GM19035 (cell line): Measurements from ENCODE around the gene DTNBP1.

ENCODE experiments used
- ATAC-seq: cut with Tn5 transposase; IDR thresholded peaks from one replicate; pipeline ENCODE4 v1.9.1; 2021; ENCODE audit not compliant: unreplicated experiment

DTNBP1 gene

GRCh38 chr6:15626878-15627674, 35.8 kb downstream of the DTNBP1 start:
- ATAC-seq = no peak

GRCh38 chr6:15626160-15626559, 36.7 kb downstream of the DTNBP1 start:
- no peak for ATAC-seq

GRCh38 chr6:15623276-15624116, 39.3 kb downstream of the DTNBP1 start:
- ATAC-seq = no peak

- no peak for ATAC-seq
Measured at GRCh38 chr6:15622045-15622740, 40.6 kb downstream of the DTNBP1 start.

- peak; percentile 85 for ATAC-seq
Measured at GRCh38 chr6:15621203-15622044, 41.4 kb downstream of the DTNBP1 start.

GRCh38 chr6:15620611-15621010, 42.2 kb downstream of the DTNBP1 start:
- ATAC-seq = no peak

- no peak for ATAC-seq
Measured at GRCh38 chr6:15619330-15619729, 43.5 kb downstream of the DTNBP1 start.

GRCh38 chr6:15618685-15619084, 44.1 kb downstream of the DTNBP1 start:
- no peak for ATAC-seq

- ATAC-seq = no peak
Measured at GRCh38 chr6:15616261-15616660, 46.6 kb downstream of the DTNBP1 start.

GRCh38 chr6:15615802-15616201, 47.0 kb downstream of the DTNBP1 start:
- ATAC-seq = no peak

GRCh38 chr6:15614277-15614676, 48.6 kb downstream of the DTNBP1 start:
- ATAC-seq = no peak

GRCh38 chr6:15608396-15608795, 54.4 kb downstream of the DTNBP1 start:
- ATAC-seq = no peak

- no peak for ATAC-seq
Measured at GRCh38 chr6:15607603-15608002, 55.2 kb downstream of the DTNBP1 start.

GRCh38 chr6:15606347-15606746, 56.5 kb downstream of the DTNBP1 start:
- no peak for ATAC-seq

- no peak for ATAC-seq
Measured at GRCh38 chr6:15604843-15605242, 58.0 kb downstream of the DTNBP1 start.

GRCh38 chr6:15602154-15602553, 60.7 kb downstream of the DTNBP1 start:
- no peak for ATAC-seq

- no peak for ATAC-seq
Measured at GRCh38 chr6:15598273-15598798, 64.5 kb downstream of the DTNBP1 start.

GRCh38 chr6:15596186-15596896, 66.5 kb downstream of the DTNBP1 start:
- no peak for ATAC-seq

- ATAC-seq = no peak
Measured at GRCh38 chr6:15595461-15596173, 67.2 kb downstream of the DTNBP1 start.
